HG02798 (cell line): ENCODE results near the gene RAB42.
"Not testable (repeated sequence)": the region's sequence is repeated elsewhere in the genome, so short reads cannot be mapped to it uniquely, and the experiment has no call there.

Experiments used
- ATAC-seq: cut with Tn5 transposase; IDR thresholded peaks from one replicate; pipeline ENCODE4 v1.9.1; 2021; ENCODE audit warnings: mild to moderate bottlenecking; ENCODE audit not compliant: unreplicated experiment, poor library complexity

RAB42 gene

DNA sequence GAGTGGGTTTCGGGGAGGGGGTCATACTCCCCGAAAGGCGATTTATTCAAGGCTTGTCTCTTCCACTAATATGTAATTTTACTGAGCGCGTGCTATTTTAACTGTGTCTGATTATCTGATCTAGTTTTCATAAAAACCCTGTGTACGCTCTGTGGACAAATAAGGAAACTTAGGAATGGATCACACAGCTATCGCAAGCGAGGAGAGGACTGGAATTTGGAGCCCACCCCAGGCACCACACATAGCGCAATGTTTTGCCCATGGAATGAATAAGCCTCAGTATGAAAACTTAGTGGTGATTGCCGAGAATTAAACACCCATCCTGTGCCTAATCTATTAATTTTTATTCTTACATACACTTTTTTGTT, 9.8 kb upstream of the RAB42 start:
- ATAC-seq: no peak

DNA sequence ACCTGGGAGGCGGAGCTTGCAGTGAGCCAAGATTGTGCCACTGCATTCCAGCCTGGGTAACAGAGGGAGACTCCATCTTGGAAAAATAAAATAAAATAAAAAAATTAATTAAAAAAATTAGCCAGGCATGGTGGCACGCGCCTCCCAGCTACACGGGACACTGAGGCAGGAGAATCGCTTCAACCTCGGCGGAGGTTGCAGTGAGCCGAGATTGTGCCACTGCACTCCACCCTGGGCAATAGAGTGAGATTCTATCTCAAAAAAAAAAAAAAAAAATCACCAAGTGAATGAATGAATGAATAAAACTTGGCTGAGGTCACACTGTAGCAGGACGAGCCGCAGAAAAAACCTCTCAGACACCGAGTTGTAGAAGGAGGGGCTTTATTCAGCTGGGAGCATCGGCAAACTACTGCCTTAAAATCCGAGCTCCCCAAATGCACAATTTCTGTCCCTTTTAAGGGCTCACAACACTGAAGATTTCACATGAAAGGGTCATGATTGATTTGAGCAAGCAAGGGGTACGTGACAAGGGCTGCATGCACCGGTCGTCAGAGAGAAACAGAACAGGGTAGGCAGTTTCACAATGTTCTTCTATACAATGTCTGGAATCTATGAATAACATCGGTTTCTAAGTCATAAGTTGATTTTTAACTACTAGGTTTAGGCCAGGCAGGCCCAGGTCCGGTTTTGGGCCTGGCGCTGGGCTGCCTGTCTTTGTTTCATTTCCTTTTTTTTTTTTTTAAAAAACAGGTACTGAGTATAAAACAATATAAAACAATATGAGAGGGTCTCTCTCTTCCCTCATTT, 5.3 kb upstream of the RAB42 start:
- ATAC-seq: not testable (repeated sequence)

DNA sequence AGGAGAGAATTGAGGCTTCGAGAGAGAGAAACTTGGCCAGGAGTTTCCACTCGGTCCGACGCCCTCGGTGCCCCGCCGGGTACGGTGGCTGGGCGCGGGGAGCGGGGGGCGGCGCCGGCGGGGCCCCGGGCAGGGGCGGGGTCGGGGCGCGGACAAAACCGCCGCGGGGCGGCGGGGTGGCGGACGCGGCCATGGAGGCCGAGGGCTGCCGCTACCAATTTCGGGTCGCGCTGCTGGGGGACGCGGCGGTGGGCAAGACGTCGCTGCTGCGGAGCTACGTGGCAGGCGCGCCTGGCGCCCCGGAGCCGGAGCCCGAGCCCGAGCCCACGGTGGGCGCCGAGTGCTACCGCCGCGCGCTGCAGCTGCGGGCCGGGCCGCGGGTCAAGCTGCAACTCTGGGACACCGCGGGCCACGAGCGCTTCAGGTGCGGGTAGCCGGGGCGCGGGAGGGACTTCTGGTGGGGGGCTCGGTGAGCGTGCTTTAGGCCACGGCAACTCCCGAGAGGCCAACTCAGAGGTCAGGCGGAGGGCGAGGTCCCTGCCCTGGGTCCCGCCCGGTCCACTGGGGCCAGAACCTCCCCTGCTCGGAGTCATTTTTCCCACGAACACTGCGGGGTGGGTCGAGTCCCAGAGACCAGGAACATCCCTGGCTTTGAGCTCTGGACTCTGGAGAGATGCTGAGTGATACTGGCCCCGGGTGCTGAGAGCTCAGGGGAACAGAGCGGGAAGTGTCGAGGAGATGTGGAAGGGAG, 431 bp downstream of the RAB42 start:
- peak; percentile 61 for ATAC-seq

DNA sequence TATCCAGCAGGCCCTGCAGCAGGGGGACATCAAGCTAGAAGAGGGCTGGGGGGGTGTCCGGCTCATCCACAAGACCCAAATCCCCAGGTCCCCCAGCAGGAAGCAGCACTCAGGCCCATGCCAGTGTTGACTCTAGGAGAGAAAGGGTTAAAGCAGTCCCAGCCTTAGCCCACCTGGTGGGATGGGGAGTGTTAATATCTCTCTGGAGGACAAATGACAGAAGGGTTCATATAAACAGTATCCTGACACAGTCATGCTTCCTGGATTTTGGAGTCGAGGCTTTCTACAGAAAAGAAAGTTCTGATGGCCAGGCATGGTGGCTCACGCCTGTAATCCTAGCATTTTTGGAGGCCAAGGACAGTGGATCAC, 1.9 kb downstream of the RAB42 start:
- ATAC-seq: not testable (repeated sequence)

DNA sequence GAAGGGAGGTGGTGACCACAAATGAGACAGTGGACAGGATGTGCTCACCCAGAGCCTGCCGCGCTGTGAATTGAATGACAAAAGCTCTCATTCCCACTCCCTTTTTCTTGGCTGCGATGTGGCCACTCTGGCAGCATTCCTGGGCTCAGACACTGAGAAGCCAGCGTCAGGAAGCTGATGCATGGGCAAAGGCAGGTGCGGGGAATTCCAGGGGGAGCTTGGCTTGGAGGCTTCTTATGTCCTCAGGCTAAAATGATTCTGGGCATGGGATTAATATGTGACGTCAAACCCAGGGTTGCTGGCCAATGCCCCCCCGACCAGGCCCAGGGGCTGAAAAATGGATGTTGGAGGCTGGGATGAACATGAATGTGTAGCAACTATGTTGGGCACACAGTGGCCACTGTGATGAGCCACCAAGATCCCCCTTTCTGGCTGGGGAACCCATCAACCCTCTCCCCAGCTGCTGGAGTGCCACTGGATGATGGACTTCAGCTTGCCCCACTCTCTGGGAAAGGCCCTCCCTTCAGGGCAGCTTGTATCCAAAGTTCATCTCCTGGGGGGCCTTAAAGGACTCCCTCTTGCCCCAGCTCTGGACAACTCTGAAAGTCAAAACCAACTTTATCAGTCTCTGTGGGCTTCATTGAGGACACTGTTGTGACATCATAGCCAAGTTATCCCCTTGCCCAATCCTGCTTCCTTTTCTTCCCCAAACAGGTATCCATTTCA, 2.8 kb downstream of the RAB42 start:
- not testable (repeated sequence) for ATAC-seq

DNA sequence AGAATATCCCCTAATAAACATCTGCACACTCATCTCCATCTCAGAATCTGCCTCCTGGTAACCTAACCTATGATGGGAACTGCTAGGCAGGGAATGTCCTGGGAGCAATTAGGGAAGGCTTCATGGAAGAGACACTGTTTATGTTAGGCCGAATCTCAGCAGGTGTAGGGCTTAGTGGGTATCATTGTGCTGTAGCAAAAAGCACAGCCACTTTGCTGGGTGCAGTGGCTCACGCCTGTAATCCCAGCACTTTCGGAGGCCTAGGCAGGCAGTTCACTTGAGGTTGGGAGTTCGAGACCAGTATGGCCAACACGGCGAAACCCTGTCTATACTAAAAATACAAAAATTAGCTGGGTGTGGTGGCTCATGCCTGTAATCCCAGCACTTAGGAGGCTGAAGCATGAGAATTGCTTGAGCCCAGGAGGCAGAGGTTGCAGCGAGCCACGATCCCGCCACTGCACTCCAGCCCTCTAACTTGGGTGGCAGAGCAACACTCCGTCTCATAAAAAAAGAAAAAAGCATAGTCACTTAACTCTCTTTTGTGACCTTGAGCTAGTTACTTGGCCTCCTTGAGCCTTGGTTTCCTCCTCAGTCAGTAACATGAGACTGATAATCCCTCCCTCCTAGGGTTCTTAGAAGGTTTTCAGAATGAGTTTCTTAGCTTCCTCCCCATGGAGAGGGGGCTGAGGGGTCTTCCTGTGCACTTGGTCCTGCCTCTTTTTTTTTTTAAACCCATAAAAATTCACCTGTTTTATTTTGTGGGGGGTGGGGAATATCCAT, 3.5 kb downstream of the RAB42 start:
- no peak for ATAC-seq

DNA sequence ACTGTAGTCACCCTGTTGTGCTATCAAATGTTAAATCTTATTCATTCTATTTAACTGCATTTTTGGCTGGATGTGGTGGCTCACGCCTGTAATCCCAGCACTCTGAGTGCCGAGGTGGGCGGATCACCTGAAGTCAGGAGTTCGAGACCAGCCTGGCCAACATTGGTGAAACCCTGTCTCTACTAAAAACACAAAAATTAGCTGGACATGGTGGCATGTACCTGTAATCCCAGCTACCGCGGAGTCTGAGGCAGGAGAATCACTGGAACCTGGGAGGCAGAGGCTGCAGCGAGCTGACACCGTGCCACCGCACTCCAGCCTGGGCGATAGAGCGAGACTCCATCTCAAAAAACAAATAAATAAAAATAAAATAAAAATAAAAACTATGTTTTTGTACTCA, 4.2 kb downstream of the RAB42 start:
- not testable (repeated sequence) for ATAC-seq

DNA sequence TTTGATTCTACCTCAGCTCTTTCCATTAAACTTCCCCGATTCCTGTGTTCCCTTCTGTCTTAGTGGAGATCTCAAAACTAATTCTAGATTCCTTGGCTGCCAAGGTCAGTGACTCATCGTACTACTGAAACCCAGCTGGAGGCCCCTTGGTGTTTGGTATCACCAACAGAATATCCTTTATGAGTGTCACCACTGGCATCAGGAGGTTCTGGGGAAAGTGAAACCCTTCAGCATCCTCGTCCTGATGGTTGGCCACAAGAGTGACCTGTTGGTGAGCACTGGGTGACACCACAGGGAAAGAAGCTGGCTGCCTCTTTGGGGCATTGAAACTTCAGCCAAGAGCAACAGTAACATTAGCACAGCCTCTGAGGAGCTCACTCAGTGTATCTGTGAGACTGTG, 9.6 kb downstream of the RAB42 start:
- ATAC-seq: no peak

DNA sequence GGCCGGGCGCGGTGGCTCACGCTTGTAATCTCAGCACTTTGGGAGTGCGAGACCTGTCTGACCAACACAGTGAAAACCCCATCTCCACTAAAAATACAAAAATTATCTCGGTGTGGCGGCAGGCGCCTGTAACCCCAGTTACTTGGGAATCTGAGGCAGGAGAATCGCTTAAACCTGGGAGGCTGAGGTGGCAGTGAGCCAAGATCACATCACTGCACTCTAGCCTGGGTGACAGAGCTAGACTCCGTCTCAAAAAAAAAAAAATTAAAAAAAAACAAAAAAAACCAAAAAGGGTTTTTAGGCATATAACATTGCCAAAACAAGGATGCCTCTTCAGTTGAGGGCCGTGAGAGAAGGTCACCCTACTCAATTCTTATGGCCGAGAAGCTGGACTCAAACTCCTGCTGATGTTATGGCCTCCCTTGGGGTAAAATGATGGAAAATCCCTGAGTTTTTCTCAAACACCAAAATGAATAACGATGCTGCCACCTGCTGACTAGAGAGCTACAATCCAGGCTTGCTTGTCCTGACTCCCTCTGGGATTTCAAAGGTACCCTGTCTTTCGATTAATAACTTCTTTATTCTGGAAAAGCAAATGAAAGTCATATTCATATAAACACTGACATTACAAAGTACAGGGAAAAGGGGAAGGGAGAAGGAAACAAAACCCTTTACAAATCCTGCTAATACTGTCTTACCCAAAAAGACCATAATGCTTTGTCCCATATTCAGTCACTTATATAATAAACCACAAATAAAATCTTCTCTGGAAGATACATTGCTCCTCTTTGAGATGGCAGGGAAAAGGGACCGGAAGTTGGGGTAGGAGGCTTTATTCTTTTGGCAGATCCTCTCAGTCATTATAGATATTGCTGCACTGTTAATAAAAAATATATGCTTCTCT, 10.7 kb downstream of the RAB42 start:
- no peak for ATAC-seq

DNA sequence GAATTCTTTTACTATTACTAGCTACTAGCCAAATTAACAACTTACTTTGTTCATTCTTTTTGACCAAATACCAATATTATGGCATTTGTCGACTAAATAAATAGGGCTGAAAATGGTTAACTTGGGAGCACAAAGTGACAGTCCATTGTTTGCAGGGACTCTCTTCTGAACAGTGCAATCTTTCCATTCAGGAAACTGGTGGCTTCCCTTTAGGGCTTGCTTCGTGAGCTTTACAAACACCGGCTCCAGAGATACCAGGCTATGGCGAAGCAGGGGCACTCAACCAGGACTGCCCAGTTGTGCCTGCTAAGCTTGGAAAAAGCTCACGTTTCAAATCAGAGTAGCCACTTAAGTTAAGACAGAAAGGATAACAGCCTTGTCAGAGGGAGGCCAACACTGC, 12.3 kb downstream of the RAB42 start:
- no peak for ATAC-seq

DNA sequence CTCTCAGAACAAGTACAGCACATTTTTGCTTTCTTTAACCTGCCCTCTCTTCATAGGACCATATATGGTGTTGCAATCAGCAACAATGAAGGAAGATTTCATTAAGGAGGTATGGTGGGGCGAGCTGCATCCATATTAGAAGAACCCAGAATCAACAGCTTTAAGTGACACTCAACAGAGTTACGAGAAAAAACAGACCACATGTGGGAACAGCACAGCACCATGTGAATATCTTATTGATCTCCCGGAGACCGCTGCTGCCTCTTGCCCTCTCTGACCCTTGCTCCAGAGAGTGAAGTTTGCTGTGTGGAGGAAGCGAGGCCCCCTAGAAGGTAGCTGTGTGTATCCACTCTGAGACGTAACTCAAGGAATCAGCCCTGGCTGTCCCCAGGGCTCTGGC, 12.9 kb downstream of the RAB42 start:
- no peak for ATAC-seq

DNA sequence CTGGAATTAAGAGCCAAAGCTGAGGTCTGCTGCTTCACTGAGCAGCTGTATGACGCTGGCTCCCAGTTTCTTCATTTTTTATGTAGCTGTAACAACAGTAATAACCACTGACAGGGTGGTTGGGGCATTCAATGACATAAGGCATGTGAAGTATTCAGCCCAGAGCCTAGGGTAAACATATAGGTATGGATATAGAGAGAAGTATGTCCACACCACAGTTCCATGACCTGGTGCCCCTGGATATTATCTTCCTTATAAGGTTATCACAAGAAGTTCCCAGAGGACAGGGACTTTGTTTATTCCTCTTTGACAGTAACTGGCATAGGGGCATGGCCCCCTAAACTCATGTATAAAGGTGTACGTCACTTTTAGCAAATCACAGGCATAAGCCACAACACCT, 14.7 kb downstream of the RAB42 start:
- no peak for ATAC-seq

DNA sequence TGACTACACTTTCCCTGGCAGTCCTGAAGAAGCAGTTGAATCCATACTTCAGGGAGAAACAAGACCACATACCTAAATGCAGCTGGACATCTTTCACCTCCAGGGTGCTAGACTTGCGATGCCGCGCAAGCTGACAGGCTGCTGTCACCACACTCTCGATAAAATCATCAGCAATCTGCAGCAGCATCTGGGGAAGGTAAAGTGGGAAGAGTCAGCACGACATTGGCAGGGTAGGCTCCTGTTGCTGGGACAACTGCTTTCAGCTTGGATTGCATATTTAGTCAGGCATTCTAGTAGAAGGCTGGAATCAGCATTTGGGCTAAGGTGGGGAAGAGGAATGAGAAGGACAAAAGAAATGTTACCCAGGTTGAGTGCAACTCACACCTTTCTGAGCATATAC, 21.1 kb downstream of the RAB42 start:
- ATAC-seq: no peak

DNA sequence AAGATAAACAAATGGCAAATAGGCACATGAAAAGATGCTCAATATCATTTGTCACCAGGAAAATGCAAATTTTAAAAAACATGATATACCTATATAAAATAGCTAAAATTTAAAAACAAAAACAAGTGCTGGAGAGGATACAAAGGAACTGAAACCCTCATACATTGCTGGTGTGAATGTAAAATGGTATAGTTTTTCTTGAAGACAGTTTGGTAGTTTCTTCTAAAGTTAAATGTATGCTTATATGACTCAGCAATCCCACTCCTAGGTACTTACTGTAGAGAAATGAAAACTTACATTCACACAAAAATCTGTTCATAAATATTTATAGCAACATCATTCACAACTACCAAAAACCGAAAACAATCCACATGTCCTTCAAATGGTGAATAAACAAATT, 39.6 kb downstream of the RAB42 start:
- no peak for ATAC-seq

DNA sequence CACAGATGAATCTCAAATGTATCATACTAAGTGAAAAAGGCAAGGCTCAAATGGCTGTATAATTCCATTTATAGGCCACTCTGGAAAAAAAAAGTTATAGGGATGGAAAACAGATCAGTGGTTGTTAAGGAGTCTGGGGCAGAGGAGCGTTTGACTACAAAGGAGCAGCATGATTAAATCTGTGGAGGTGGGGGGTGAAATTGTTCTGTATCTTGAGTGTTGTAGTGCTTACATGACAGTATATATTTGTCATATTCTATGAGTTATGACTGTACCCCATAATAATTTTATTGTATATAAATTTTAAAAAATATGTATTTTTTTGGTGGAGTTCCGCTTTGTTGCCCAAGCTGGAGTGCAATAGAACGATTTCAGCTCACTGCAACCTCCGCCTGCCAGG, 40.5 kb downstream of the RAB42 start:
- ATAC-seq: no peak

DNA sequence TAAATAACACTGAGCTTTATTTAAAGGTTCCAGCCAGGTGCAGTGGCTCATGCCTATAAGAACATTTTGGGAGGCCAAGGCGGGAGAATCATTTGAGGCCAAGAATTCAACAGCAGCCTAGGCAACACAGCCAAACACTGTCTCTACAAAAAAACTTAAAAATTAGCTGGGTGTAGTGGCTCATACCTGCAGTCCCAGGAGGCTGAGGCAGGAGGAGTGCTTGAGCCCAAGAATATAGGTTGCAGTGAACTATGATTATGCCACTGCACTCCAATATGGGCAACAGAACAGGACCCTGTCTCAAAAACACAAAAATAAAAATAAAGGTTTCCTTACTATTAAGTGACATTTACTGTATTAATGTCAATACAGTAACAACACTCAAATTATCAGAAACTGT, 48.7 kb downstream of the RAB42 start:
- ATAC-seq: no peak

DNA sequence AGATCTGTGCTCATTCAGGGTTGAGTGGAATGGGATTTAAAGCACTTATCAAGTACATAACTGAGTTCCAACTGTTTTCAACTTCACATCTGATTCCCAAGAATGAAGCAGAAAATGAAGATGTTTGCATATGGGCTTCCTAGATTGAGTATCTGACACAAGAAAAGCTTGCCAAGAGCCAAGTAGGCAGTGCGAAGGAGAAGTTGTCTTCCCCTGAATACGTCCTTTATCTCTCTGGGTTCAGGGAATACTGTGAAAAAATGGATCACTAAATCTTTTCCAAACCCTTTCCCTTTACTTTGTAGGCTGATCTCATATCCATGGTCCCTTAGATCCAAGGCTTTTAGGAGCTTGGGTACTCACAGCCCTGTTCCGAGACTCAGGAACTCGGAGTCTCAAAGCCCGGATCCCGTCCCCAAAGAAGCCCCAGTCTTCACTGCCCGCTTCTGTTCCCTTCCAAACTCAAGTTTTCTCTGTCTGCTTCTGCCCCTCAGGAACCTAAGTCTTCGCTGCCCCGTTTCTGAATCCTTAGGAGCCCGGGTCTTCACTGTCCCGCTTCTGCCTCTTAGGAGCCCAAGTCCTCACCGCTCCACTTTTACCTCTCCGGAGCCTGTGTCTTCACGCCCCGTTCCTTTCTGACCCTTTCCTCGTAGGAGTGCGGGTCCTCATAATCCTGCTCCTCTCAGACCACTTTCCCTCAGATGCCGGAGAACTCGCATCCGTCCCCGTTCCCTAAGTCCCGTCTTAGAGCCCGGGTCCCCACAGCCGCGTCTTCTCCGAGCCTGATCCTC, 50.2 kb downstream of the RAB42 start:
- ATAC-seq: peak; percentile 5

DNA sequence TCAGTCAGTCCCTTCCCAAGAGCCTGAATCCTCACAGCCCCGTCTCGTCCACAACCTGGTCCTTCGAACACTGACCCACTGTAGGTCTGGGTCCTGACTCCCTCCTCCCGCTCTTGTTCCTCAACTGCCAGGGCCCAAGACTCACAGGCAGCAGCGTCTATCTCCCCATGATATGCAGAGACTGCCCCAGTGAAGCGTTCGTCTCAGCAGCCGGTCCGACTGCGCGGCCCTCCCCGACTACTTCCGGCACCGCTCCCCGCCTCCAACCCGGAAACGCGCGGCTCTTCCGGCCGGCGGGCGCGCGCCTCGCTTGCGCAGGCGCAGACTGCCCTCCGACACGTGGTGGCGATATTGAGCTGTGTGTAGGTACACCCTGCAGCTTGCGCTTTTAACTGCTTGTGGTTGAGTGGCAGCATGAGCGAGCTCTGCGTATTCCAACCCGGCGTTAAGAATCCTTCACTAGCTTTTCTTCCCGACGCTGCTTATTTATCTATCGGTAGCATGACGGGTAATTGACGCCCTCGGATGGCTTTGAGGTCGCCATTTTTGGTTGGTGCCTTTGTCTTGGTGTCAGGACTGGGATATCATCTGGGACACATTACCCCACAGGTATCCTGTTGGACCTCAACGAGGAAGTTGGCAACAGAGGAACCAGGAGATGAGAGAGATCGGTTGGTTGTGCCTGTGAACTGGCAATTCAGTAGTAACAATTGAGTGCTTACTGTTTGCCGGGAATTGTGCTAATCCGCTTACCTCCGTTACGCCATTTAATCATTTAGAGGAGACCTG, 51.0 kb downstream of the RAB42 start, which contains the start of gene TAF12:
TAF12 (minus strand) TSS at position 221 of the 789 bp plus-strand sequence. CDS start 20,986 bp downstream, outside the sequence.
- ATAC-seq: peak; percentile 87
